Neural progenitor cell (in vitro differentiated cells): Measurements from ENCODE around the gene KRTAP9-4. TPM values are rescaled to one million over a fixed set of nuclear protein-coding genes. Genes with fewer than 3 reads are reported as not detected.

Source experiments
- DNase-seq: peaks from one replicate; pipeline ENCODE4 v3.0.0-alpha.2; 2016; ENCODE audit warnings: low spot score
- H2AFZ ChIP-seq: fragments of 200-600 bp; sonication (generic); replicated peaks from 2 replicates; pipeline ENCODE4 v1.6.1; 2016; ENCODE audit warnings: antibody characterized with exemption
- H3F3A ChIP-seq: fragments of 200-600 bp; sonication (generic); 2 replicates; pipeline ENCODE4 v1.6.1; 2016; ENCODE audit warnings: antibody characterized with exemption, low read depth
- H3K27ac ChIP-seq: fragments of 200-600 bp; sonication (generic); 2 replicates; pipeline ENCODE4 v1.5.1; 2016; ENCODE audit warnings: mild to moderate bottlenecking
- H3K27me3 ChIP-seq: fragments of 200-600 bp; sonication (generic); 2 replicates; pipeline ENCODE4 v1.6.1; 2016; ENCODE audit warnings: mild to moderate bottlenecking, moderate library complexity
- H3K36me3 ChIP-seq: fragments of 200-600 bp; sonication (generic); 2 replicates; pipeline ENCODE4 v1.5.1; 2016
- H3K4me1 ChIP-seq: fragments of 200-600 bp; sonication (generic); 2 replicates; pipeline ENCODE4 v1.6.1; 2016; ENCODE audit warnings: mixed run types
- H3K4me2 ChIP-seq: fragments of 200-600 bp; sonication (generic); 2 replicates; pipeline ENCODE4 v1.6.1; 2016
- H3K4me3 ChIP-seq: fragments of 200-600 bp; sonication (generic); 2 replicates; pipeline ENCODE4 v1.5.1; 2016
- H3K79me2 ChIP-seq: fragments of 200-600 bp; sonication (generic); 2 replicates; pipeline ENCODE4 v1.6.1; 2016; ENCODE audit warnings: low read depth
- H3K9ac ChIP-seq: fragments of 200-600 bp; sonication (generic); 2 replicates; pipeline ENCODE4 v1.6.1; 2016
- H3K9me3 ChIP-seq: fragments of 200-600 bp; sonication (generic); 2 replicates; pipeline ENCODE4 v1.5.1; 2016; ENCODE audit warnings: low read depth
- H4K20me1 ChIP-seq: fragments of 200-600 bp; sonication (generic); 2 replicates; pipeline ENCODE4 v1.6.1; 2016; ENCODE audit warnings: low read depth
- H3K27ac Mint-ChIP-seq: 3 replicates; pipeline ENCODE4 v1.8.0; 2021; ENCODE audit warnings: mixed read lengths
- H3K27me3 Mint-ChIP-seq: 2 replicates; pipeline ENCODE4 v1.8.0; 2022; ENCODE audit warnings: low read depth, mild to moderate bottlenecking, inconsistent platforms, moderate library complexity, mixed read lengths; ENCODE audit not compliant: insufficient read depth
- H3K36me3 Mint-ChIP-seq: 3 replicates; pipeline ENCODE4 v1.8.0; 2021; ENCODE audit warnings: mixed read lengths
- H3K4me1 Mint-ChIP-seq: 3 replicates; pipeline ENCODE4 v1.8.0; 2021; ENCODE audit warnings: mixed read lengths
- H3K4me3 Mint-ChIP-seq: 3 replicates; pipeline ENCODE4 v1.8.0; 2021; ENCODE audit warnings: mild to moderate bottlenecking, moderate library complexity, mixed read lengths
- H3K9me3 Mint-ChIP-seq: 3 replicates; pipeline ENCODE4 v1.8.0; 2020; ENCODE audit warnings: mixed read lengths
- CTCF ChIP-seq: fragments of 200-600 bp; sonication (generic); IDR thresholded peaks from 2 replicates; pipeline ENCODE4 v1.5.1; 2017; ENCODE audit warnings: antibody characterized with exemption, mild to moderate bottlenecking
- EZH2 ChIP-seq: fragments of 200-600 bp; sonication (generic); IDR thresholded peaks from 2 replicates; pipeline ENCODE4 v1.6.1; 2017; ENCODE audit warnings: antibody characterized with exemption, mild to moderate bottlenecking, moderate library complexity
- EZH2phosphoT487 ChIP-seq: fragments of 200-600 bp; sonication (generic); IDR thresholded peaks from 2 replicates; pipeline ENCODE4 v1.6.1; 2017; ENCODE audit warnings: antibody characterized with exemption
- total RNA-seq: library from RNA; depleted of rRNA; stranded (reverse); fragments of >200 nt; gene quantifications from 2 replicates; pipeline ENCODE4 v1.2.3, GENCODE V29; 2015; ENCODE audit warnings: low replicate concordance

KRTAP9-4 gene
- total RNA-seq, 1 donor from 2014 or later = not detected

DNA sequence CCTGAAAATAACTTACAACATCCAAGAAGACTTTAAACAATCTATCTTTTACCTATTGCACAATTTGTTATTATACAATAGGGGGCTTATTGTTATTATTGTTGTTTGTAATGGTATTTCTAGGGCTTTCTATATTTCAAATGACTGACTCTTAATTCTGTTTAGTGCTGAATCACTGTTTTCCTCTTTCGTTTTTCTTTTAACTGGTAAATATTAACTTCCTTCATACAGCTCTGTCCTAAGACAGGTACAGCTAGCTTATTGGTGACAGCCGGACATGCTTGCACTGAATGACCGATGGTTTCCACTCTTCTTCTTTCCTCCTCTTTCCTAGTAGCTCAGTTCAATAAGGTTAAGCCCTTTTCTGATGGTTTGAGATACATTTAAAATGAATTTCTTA lies 37.6 kb downstream of the KRTAP9-4 start:
- H3K4me1 ChIP-seq = peaks cover 6% of the 10 kb centered on the region
- no peak overlapping the region for H3K4me3 Mint-ChIP-seq
- no peaks in the 10 kb centered on the region for H3F3A ChIP-seq
- H3K4me2 ChIP-seq = no peak overlapping the region
- no peak overlapping the region for H3K27ac ChIP-seq
- TF ChIP-seq CTCF (no peak), EZH2 (no peak), EZH2phosphoT487 (no peak)
- DNase-seq = no peak
- no peaks in the 10 kb centered on the region for H3K36me3 ChIP-seq
- H3K9me3 Mint-ChIP-seq = no peaks in the 10 kb centered on the region
- no peak overlapping the region for H3K9ac ChIP-seq
- no peak overlapping the region for H2AFZ ChIP-seq
- no peaks in the 10 kb centered on the region for H3K27me3 Mint-ChIP-seq
- H3K27me3 ChIP-seq = no peaks in the 10 kb centered on the region
- no peaks in the 10 kb centered on the region for H3K9me3 ChIP-seq
- no peaks in the 10 kb centered on the region for H3K36me3 Mint-ChIP-seq
- H3K4me1 Mint-ChIP-seq = no peaks in the 10 kb centered on the region
- no peaks in the 10 kb centered on the region for H3K79me2 ChIP-seq
- no peaks in the 10 kb centered on the region for H4K20me1 ChIP-seq
- no peak overlapping the region for H3K4me3 ChIP-seq
- no peak overlapping the region for H3K27ac Mint-ChIP-seq

DNA sequence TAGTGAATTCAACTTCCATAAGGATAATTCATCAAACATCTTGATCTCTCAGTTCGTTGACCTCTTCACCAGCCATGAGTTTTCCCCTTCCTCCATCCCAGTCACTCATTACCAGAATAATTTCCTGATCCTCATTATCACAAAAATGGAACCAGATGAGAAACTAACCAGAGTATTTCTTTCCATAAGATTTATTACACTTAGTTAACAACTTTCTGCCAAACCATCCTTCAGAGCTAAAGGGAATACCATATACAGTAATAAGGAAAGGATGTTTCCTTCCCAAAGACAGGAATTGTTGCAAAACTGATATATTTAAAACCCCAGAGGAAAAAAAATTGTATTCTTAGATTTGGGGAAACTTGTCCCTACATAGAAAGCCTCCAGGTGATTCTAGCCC lies 44.5 kb downstream of the KRTAP9-4 start:
- no peaks in the 10 kb centered on the region for H3K36me3 Mint-ChIP-seq

DNA sequence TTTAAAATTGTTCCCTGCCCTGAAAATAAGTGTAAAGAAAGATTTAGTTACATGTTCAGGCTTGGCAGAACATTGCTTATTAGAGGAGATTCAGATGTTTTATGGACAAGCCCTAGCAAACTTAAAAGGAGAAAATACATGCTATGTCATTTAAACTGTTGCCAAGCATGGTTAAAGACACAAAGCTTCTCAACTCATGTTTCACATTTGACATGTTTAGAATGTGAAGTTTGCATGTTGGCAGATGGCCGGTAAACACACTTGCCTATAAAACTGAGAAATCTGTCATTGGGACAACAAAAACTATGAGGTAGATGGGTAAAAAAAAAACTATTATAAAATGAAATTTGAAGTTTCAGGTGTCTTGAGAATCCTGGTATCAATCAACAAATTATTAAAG lies 47.4 kb downstream of the KRTAP9-4 start:
- no peak overlapping the region for H3K27ac ChIP-seq
- no peak overlapping the region for H2AFZ ChIP-seq
- H3K4me3 ChIP-seq = no peak overlapping the region
- H3F3A ChIP-seq = no peaks in the 10 kb centered on the region
- H3K4me1 ChIP-seq = no peaks in the 10 kb centered on the region
- Mint-ChIP-seq H3K27me3 (peaks cover 2% of the 10 kb centered on the region), H3K4me1 (no peaks in the 10 kb centered on the region), H3K4me3 (no peak overlapping the region), H3K27ac (no peak overlapping the region), H3K9me3 (no peaks in the 10 kb centered on the region), H3K36me3 (no peaks in the 10 kb centered on the region)
- no peak overlapping the region for H3K4me2 ChIP-seq
- no peaks in the 10 kb centered on the region for H3K36me3 ChIP-seq
- H3K79me2 ChIP-seq = no peaks in the 10 kb centered on the region
- DNase-seq = no peak
- H3K9ac ChIP-seq = no peak overlapping the region
- TF ChIP-seq EZH2 (no peak), CTCF (no peak), EZH2phosphoT487 (no peak)
- no peaks in the 10 kb centered on the region for H4K20me1 ChIP-seq
- H3K9me3 ChIP-seq = no peaks in the 10 kb centered on the region
- no peaks in the 10 kb centered on the region for H3K27me3 ChIP-seq

More for the DNA sequence above, 44.5 kb downstream of the KRTAP9-4 start:
- DNase-seq = no peak
- H3K27ac Mint-ChIP-seq = no peak overlapping the region
- H3K4me3 ChIP-seq = no peak overlapping the region
- H3K36me3 ChIP-seq = no peaks in the 10 kb centered on the region
- H2AFZ ChIP-seq = no peak overlapping the region
- no peaks in the 10 kb centered on the region for H3K4me1 Mint-ChIP-seq
- no peak overlapping the region for H3K9ac ChIP-seq
- H3K27me3 ChIP-seq = no peaks in the 10 kb centered on the region
- H3K4me1 ChIP-seq = no peaks in the 10 kb centered on the region
- no peak overlapping the region for H3K4me3 Mint-ChIP-seq
- H3F3A ChIP-seq = no peaks in the 10 kb centered on the region
- H3K4me2 ChIP-seq = no peak overlapping the region
- H3K9me3 Mint-ChIP-seq = no peaks in the 10 kb centered on the region
- no peaks in the 10 kb centered on the region for H4K20me1 ChIP-seq
- no peaks in the 10 kb centered on the region for H3K79me2 ChIP-seq
- H3K27ac ChIP-seq = no peak overlapping the region
- H3K9me3 ChIP-seq = no peaks in the 10 kb centered on the region
- H3K27me3 Mint-ChIP-seq = no peaks in the 10 kb centered on the region
- TF ChIP-seq EZH2phosphoT487 (no peak), CTCF (no peak), EZH2 (no peak)
